ENCODE data around the gene ANLN.

Gene ANLN

DNA sequence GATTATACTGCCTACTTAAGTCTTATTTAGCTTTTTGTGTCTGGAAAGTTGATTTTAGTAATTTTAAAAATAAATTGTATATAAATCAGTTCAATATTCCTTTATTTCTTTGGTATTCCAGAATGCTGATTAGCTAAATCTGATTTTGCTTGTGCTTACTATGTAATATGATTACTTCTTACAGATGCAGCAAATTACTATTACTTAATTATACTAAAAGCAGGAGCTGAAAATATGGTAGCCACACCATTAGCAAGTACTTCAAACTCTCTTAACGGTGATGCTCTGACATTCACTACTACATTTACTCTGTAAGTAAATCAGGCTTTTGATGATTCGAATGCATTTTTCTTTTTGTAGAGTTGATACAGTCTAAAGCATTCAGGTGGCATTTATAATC lies 34.0 kb downstream of the ANLN start:
- Histone ChIP-seq H3K27me3 (ENCODE audit: control insufficient read depth, insufficient read depth, low read length) (no peaks in the 10 kb centered on the region), H3K9ac (ENCODE audit: low read depth, low read length) (no peak overlapping the region), H3K4me1 (ENCODE audit: control insufficient read depth, insufficient read depth, low read length) (no peaks in the 10 kb centered on the region), H3K9me3 (ENCODE audit: control insufficient read depth, insufficient read depth, low read length) (no peaks in the 10 kb centered on the region), H3K36me3 (ENCODE audit: control insufficient read depth, insufficient read depth, low read length) (peaks cover 18% of the 10 kb centered on the region), H3K4me3 (ENCODE audit: low read depth, low read length) (no peak overlapping the region)

DNA sequence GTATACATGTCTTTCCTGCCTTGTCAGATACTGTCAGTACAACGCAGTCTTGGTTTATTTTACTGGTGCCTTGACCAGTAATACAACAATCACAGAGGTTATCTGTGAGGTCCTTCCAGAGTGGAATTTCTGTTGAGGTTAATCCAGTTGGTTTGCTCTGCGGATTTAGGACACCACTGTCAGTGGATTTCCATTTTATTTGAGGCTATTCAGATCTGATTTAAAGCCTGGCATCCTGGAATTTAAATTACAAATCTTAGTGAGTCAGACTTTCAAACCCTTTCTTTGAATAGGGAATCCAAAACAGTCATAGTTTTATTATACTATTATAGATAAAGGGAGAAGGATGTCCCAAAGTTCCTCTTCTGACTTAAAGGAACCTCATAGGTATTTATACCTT lies 40.5 kb downstream of the ANLN start:
- peaks cover 2% of the 10 kb centered on the region for H3K36me3 ChIP-seq (ENCODE audit: control insufficient read depth, insufficient read depth, low read length)
- no peak overlapping the region for H3K4me3 ChIP-seq (ENCODE audit: low read depth, low read length)
- no peak overlapping the region for H3K9ac ChIP-seq (ENCODE audit: low read depth, low read length)
- no peaks in the 10 kb centered on the region for H3K9me3 ChIP-seq (ENCODE audit: control insufficient read depth, insufficient read depth, low read length)
- no peaks in the 10 kb centered on the region for H3K4me1 ChIP-seq (ENCODE audit: control insufficient read depth, insufficient read depth, low read length)
- no peaks in the 10 kb centered on the region for H3K27me3 ChIP-seq (ENCODE audit: control insufficient read depth, insufficient read depth, low read length)

DNA sequence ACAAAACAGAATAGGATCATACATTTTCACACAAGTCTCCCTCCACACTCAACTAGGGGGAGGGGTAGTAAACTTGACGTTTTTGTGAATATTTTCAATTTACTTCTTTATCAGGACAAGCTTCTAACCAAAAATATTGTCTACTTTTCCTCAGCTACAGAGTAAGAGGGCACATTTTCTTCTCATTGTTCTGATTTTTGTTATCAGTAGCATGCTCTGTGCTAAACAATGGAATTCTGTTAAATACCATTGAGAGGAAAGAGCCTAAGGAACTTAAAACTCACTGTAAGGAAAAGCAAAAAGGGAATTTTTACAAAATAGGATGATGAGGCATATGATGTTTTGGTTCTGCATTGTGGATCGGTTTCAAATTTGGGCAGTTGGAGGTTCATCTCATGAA lies 41.2 kb downstream of the ANLN start:
- H3K4me3 ChIP-seq (ENCODE audit: low read depth, low read length), result no peak overlapping the region
- H3K9ac ChIP-seq (ENCODE audit: low read depth, low read length), result no peak overlapping the region
- no peaks in the 10 kb centered on the region for H3K27me3 ChIP-seq (ENCODE audit: control insufficient read depth, insufficient read depth, low read length)
- no peaks in the 10 kb centered on the region for H3K9me3 ChIP-seq (ENCODE audit: control insufficient read depth, insufficient read depth, low read length)
- no peaks in the 10 kb centered on the region for H3K4me1 ChIP-seq (ENCODE audit: control insufficient read depth, insufficient read depth, low read length)
- peaks cover 2% of the 10 kb centered on the region for H3K36me3 ChIP-seq (ENCODE audit: control insufficient read depth, insufficient read depth, low read length)

DNA sequence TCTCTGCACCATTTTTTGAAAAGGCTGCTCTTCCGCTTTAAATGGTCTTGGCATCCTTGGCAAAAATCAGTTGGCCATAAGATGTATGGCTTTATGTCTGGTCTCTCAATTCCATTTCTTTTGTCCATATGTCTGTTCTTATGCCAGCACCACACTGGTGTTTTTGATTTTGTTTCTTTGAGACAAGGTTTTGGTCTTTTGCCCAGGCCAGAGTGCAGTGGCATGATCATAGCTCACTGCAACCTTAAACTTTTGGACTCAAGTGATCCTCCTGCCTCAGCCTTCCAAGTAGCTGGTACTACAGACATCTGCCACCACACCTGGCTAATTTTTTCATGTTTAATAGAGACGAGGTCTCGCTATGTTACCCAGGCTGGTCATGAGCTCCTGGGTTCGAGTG lies 48.5 kb downstream of the ANLN start:
- Histone ChIP-seq H3K4me3 (ENCODE audit: low read depth, low read length) (no peak overlapping the region), H3K9me3 (ENCODE audit: control insufficient read depth, insufficient read depth, low read length) (no peaks in the 10 kb centered on the region), H3K36me3 (ENCODE audit: control insufficient read depth, insufficient read depth, low read length) (no peaks in the 10 kb centered on the region), H3K4me1 (ENCODE audit: control insufficient read depth, insufficient read depth, low read length) (peaks cover 6% of the 10 kb centered on the region), H3K27me3 (ENCODE audit: control insufficient read depth, insufficient read depth, low read length) (no peaks in the 10 kb centered on the region), H3K9ac (ENCODE audit: low read depth, low read length) (no peak overlapping the region)

DNA sequence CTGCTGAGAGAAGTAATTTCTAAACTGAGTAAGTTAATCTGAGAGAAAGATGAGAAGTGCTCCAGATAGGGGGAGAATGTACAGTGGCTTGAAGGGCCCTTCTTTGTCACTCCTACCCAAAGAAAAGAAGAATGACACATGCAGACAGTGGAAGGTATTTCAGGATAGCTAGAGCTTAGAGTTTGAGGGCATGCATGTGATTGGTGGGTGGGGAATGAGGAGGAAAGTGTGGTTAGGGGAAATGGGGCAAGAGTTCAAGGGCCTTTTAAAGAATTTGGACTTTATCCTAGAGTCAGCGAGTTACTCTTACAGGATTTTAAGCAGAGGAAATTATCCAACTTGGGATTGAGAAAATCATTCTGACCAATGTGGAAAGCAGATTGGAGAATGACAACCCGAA lies 50.0 kb downstream of the ANLN start:
- H3K4me1 ChIP-seq (ENCODE audit: control insufficient read depth, insufficient read depth, low read length), result peaks cover 6% of the 10 kb centered on the region
- no peaks in the 10 kb centered on the region for H3K9me3 ChIP-seq (ENCODE audit: control insufficient read depth, insufficient read depth, low read length)
- H3K36me3 ChIP-seq (ENCODE audit: control insufficient read depth, insufficient read depth, low read length), result no peaks in the 10 kb centered on the region
- no peak overlapping the region for H3K9ac ChIP-seq (ENCODE audit: low read depth, low read length)
- no peak overlapping the region for H3K4me3 ChIP-seq (ENCODE audit: low read depth, low read length)
- H3K27me3 ChIP-seq (ENCODE audit: control insufficient read depth, insufficient read depth, low read length), result no peaks in the 10 kb centered on the region

GRCh38 chr7:36440880-36441279 lies 51.2 kb downstream of the ANLN start:
- Histone ChIP-seq H3K27me3 (ENCODE audit: control insufficient read depth, insufficient read depth, low read length) (no peaks in the 10 kb centered on the region), H3K4me3 (ENCODE audit: low read depth, low read length) (no peak overlapping the region), H3K9me3 (ENCODE audit: control insufficient read depth, insufficient read depth, low read length) (no peaks in the 10 kb centered on the region), H3K9ac (ENCODE audit: low read depth, low read length) (no peak overlapping the region), H3K4me1 (ENCODE audit: control insufficient read depth, insufficient read depth, low read length) (peaks cover 6% of the 10 kb centered on the region), H3K36me3 (ENCODE audit: control insufficient read depth, insufficient read depth, low read length) (no peaks in the 10 kb centered on the region)

DNA sequence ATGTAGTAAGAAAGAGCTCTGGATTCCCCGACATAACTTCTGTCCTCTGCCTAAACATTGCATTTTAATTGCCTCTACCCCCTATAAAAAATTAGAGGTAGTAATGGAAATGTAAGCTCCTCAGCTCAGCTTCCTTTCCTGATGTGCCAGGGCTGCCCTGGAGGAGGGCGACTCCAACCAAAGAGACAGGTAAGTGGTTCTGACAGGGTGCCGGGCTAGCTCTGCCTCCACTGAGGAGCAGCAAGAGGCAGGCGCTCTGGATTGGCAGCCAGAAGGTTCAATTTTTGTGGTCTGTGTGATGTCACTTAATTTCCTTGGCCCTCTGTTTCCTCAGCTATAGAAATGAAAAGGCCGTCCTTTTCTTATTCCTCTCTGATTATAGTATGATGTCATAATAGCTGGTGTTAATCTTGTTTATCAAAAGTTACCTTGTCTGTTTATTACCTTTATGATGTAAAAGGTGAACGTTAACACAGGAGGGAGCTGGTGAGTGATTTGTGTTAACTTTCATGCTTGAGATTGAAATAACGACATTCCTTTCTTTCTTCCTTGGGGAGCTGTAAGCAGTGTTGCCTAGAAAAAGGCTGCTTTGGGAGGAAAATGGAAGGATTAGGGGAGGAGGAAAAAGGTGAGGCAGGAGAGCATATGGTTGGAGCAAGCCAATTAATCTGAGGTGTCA lies 51.8 kb downstream of the ANLN start:
- H3K4me1 ChIP-seq (ENCODE audit: control insufficient read depth, insufficient read depth, low read length), result peaks cover 6% of the 10 kb centered on the region
- peaks cover 3% of the 10 kb centered on the region for H3K36me3 ChIP-seq (ENCODE audit: control insufficient read depth, insufficient read depth, low read length)
- H3K9ac ChIP-seq (ENCODE audit: low read depth, low read length), result no peak overlapping the region
- H3K4me3 ChIP-seq (ENCODE audit: low read depth, low read length), result no peak overlapping the region
- no peaks in the 10 kb centered on the region for H3K9me3 ChIP-seq (ENCODE audit: control insufficient read depth, insufficient read depth, low read length)
- no peaks in the 10 kb centered on the region for H3K27me3 ChIP-seq (ENCODE audit: control insufficient read depth, insufficient read depth, low read length)

- no peak overlapping the region for H3K9ac ChIP-seq (ENCODE audit: low read depth, low read length)
- H3K9me3 ChIP-seq (ENCODE audit: control insufficient read depth, insufficient read depth, low read length), result no peaks in the 10 kb centered on the region
- no peaks in the 10 kb centered on the region for H3K27me3 ChIP-seq (ENCODE audit: control insufficient read depth, insufficient read depth, low read length)
- no peak overlapping the region for H3K4me3 ChIP-seq (ENCODE audit: low read depth, low read length)
- peaks cover 25% of the 10 kb centered on the region for H3K36me3 ChIP-seq (ENCODE audit: control insufficient read depth, insufficient read depth, low read length)
- no peaks in the 10 kb centered on the region for H3K4me1 ChIP-seq (ENCODE audit: control insufficient read depth, insufficient read depth, low read length)
Observed at GRCh38 chr7:36448781-36449379, 59.2 kb downstream of the ANLN start.

GRCh38 chr7:36449685-36450084 lies 60.0 kb downstream of the ANLN start:
- Histone ChIP-seq H3K9me3 (ENCODE audit: control insufficient read depth, insufficient read depth, low read length) (no peaks in the 10 kb centered on the region), H3K27me3 (ENCODE audit: control insufficient read depth, insufficient read depth, low read length) (no peaks in the 10 kb centered on the region), H3K4me1 (ENCODE audit: control insufficient read depth, insufficient read depth, low read length) (no peaks in the 10 kb centered on the region), H3K9ac (ENCODE audit: low read depth, low read length) (no peak overlapping the region), H3K4me3 (ENCODE audit: low read depth, low read length) (no peak overlapping the region), H3K36me3 (ENCODE audit: control insufficient read depth, insufficient read depth, low read length) (peaks cover 28% of the 10 kb centered on the region)

GRCh38 chr7:36453769-36454168 lies 64.1 kb downstream of the ANLN start:
- H3K36me3 ChIP-seq (ENCODE audit: control insufficient read depth, insufficient read depth, low read length), result peaks cover 21% of the 10 kb centered on the region
- no peak overlapping the region for H3K9ac ChIP-seq (ENCODE audit: low read depth, low read length)

GRCh38 chr7:36455646-36456045 lies 66.0 kb downstream of the ANLN start:
- no peaks in the 10 kb centered on the region for H3K27me3 ChIP-seq (ENCODE audit: control insufficient read depth, insufficient read depth, low read length)
- H3K4me1 ChIP-seq (ENCODE audit: control insufficient read depth, insufficient read depth, low read length), result no peaks in the 10 kb centered on the region
- no peak overlapping the region for H3K4me3 ChIP-seq (ENCODE audit: low read depth, low read length)
- H3K9me3 ChIP-seq (ENCODE audit: control insufficient read depth, insufficient read depth, low read length), result no peaks in the 10 kb centered on the region
- H3K36me3 ChIP-seq (ENCODE audit: control insufficient read depth, insufficient read depth, low read length), result peaks cover 11% of the 10 kb centered on the region
- no peak overlapping the region for H3K9ac ChIP-seq (ENCODE audit: low read depth, low read length)

More at GRCh38 chr7:36453769-36454168, 64.1 kb downstream of the ANLN start:
- Histone ChIP-seq H3K4me3 (ENCODE audit: low read depth, low read length) (no peak overlapping the region), H3K4me1 (ENCODE audit: control insufficient read depth, insufficient read depth, low read length) (no peaks in the 10 kb centered on the region), H3K9me3 (ENCODE audit: control insufficient read depth, insufficient read depth, low read length) (no peaks in the 10 kb centered on the region), H3K27me3 (ENCODE audit: control insufficient read depth, insufficient read depth, low read length) (no peaks in the 10 kb centered on the region)

DNA sequence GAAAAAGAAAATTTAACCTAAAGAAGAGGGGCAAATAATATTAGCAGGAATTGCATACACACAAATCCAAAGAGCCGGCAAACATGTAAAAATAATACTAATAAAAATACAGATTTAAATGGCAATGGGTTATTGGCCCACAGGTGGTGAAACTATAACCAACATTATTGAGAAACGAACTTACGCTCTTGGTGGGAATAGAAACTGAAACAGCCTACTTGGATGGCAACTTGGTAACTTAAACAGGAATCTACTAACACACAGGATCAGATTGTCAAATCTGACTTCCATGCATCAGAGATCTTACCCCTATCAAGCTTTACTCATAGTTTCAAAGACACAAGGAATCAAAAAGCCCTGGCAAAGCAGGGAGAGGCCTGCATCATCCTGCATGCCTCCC lies 66.5 kb downstream of the ANLN start:
- H3K4me3 ChIP-seq (ENCODE audit: low read depth, low read length), result no peak overlapping the region
- no peaks in the 10 kb centered on the region for H3K27me3 ChIP-seq (ENCODE audit: control insufficient read depth, insufficient read depth, low read length)
- no peaks in the 10 kb centered on the region for H3K4me1 ChIP-seq (ENCODE audit: control insufficient read depth, insufficient read depth, low read length)
- H3K36me3 ChIP-seq (ENCODE audit: control insufficient read depth, insufficient read depth, low read length), result peaks cover 11% of the 10 kb centered on the region
- no peaks in the 10 kb centered on the region for H3K9me3 ChIP-seq (ENCODE audit: control insufficient read depth, insufficient read depth, low read length)
- H3K9ac ChIP-seq (ENCODE audit: low read depth, low read length), result no peak overlapping the region

All from iPS-15b (cell line).